ENCODE measurements around the gene MYOZ3.

MYOZ3 gene

GRCh38 chr5:150660108-150660831, 781 bp upstream of the MYOZ3 start:
- DNase-seq: no peak

- no peak for DNase-seq
Observed at GRCh38 chr5:150661821-150662596, 958 bp downstream of the MYOZ3 start.

- DNase-seq: no peak
Observed at GRCh38 chr5:150662731-150663516, 1.9 kb downstream of the MYOZ3 start.

- no peak for DNase-seq
Observed at GRCh38 chr5:150663936-150664335, 2.9 kb downstream of the MYOZ3 start.

GRCh38 chr5:150665044-150665443, 4.0 kb downstream of the MYOZ3 start:
- no peak for DNase-seq

- DNase-seq: no peak
Observed at GRCh38 chr5:150670275-150670947, 9.4 kb downstream of the MYOZ3 start.

DNA sequence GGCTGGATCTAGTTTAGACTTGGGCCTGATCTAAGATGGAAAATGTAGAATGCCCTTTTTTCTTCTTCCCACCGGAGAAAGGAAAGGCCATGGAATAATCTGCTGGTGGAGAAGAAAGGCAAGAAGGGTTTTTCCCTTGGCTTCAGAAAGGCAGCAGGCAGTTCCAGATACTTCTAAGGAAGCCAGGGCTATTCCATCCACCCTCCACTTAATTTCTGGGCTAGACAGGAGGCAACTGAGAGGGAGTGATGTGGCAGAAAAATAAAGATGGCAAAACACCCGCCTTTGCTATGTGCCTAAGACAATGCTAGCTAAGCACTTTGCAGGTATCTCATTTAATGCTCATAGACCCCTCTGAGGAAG, 9.9 kb downstream of the MYOZ3 start:
- DNase-seq: no peak

- no peak for DNase-seq
Observed at GRCh38 chr5:150671509-150672236, 10.6 kb downstream of the MYOZ3 start.

DNA sequence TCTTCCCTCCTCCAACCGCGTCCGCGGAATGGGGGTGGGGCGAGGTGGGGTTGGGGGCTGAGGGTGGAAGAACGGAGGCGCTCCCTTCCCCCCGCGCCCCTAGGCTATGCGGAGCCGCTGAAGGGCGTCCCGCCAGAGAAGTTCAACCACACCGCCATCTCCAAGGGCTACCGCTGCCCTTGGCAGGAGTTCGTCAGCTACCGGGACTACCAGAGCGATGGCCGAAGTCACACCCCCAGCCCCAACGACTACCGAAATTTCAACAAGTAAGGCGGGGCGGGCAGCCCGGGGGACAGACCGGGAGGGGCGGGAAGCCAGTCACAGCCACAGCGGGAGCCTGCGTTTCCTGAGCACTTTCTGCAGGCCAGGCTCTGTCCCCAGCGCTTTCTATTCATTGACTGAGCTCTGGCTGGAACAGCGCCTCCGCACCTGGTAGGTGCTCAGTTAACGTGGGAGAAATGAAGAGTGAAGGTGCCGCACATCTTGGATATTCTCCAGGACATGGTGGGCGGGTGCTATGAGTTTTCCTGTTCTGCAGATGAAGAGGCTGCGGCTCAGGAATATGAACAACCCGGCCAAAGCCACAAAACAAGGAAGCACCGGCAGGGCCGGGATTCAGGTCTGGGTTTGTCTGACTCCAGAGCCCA, 11.3 kb downstream of the MYOZ3 start:
- no peak for DNase-seq

- DNase-seq: no peak
Observed at GRCh38 chr5:150672884-150673275, 11.8 kb downstream of the MYOZ3 start.

- no peak for DNase-seq
Observed at GRCh38 chr5:150674341-150674821, 13.3 kb downstream of the MYOZ3 start.

DNA sequence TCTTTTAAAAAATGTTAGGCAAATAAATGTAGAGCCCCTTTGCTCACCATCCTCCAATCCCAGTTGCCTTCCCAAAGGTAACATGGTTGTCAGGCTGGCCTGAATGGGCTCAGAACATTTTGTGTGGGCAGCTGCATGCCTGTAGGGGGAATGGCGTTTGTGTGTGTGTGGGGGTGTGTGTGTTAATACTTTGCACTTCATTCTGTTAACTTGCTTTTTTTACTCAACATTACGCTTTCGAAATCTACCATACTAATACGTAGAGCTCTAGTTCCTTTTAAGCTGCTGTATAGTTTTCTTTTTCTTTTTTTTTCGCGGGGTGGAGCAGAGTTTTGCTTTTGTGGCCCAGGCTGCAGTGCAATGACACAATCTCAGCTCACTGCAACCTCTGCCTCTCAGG, 14.0 kb downstream of the MYOZ3 start:
- DNase-seq: no peak

GRCh38 chr5:150676578-150676977, 15.5 kb downstream of the MYOZ3 start:
- DNase-seq: no peak

DNA sequence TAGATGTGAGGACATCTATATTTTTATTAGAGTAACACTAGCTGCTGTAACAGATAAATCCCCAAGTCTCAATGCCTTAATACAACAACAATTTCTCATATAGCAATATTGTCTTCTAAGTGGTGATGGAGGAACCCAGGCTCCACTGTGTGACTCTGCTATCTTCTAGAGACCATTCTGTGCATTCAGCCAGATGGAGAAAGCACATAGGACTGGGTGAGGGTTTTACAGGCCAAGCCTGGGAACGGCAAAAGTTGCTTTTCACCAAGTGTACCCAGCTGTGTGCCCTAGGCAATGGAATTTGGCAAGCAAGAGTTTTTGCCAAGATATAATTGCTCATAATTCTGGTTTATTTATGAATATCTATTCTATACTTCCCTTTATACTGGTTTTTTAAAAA, 28.1 kb downstream of the MYOZ3 start:
- no peak for DNase-seq

DNA sequence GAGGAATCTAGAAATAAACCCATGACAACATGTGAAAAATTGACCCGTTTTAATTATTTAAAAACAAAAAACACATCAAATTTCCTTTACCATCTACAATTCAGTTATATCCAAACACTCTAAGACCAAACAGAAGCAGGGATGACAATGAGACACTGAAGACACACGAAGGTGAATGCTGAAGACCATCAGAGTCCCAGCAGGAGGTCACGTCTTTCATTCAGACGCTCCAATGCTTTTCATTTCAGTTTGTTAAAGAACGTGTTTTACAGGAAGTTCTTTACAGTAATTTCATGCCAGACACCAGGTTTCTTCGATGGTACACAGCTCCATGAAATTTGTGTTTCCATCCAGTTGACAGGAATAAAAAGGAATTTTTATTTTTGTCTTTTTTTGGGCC, 29.7 kb downstream of the MYOZ3 start:
- no peak for DNase-seq

GRCh38 chr5:150692276-150692675, 31.2 kb downstream of the MYOZ3 start:
- DNase-seq: no peak

DNA sequence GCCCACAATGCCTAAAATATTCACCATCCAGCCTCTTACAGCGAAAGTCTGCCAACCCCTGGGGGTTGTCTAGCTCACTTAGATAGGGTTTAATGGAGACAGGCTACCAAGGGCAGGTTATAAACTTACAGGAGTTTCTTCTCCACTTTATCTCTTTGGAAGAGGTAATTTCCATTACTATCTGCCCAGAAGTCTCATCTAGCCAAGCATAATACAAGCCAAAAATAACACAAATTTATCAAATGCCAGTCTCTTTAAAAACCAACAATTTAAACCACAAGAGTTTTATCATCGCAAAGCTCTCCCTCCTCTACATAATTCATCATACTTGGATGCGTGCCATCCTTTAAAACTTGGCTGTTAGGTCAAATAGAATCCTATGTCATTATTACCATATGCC, 33.6 kb downstream of the MYOZ3 start:
- DNase-seq: no peak

DNA sequence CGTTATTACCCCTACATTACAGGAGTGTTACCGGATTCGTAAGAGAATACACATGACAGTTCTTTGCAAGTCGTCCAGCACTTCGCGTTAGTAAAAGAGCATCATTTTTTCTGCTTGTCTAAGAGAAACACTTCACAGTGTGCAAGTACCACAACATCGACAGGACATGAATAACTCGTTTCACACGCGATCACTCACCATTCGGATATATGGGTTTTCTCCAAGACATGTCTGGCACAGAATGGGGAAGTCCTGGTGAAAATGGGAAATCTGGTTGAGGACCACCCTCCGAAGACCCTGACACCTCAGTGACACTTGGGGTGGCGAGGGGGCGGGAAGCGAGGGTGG, 39.2 kb downstream of the MYOZ3 start:
- DNase-seq: no peak

GRCh38 chr5:150700594-150701377, 39.7 kb downstream of the MYOZ3 start, which contains the start of gene RBM22:
Gene RBM22 (minus strand): TSS chr5:150701062. CDS start chr5:150700985, 77 bp downstream.
- peak; percentile 72 for DNase-seq

GRCh38 chr5:150703762-150704161, 42.7 kb downstream of the MYOZ3 start:
- no peak for DNase-seq

All from DMS 273 treated with DMSO at 0.1 percent for 48 hours (cell line).